ENCODE results near the gene CHMP6. TPM values are rescaled to one million over a fixed set of nuclear protein-coding genes. Genes with fewer than 3 reads are reported as not detected.

CHMP6 gene
- total RNA-seq, 1 experiment from 2014 or later = 17.4 TPM

DNA sequence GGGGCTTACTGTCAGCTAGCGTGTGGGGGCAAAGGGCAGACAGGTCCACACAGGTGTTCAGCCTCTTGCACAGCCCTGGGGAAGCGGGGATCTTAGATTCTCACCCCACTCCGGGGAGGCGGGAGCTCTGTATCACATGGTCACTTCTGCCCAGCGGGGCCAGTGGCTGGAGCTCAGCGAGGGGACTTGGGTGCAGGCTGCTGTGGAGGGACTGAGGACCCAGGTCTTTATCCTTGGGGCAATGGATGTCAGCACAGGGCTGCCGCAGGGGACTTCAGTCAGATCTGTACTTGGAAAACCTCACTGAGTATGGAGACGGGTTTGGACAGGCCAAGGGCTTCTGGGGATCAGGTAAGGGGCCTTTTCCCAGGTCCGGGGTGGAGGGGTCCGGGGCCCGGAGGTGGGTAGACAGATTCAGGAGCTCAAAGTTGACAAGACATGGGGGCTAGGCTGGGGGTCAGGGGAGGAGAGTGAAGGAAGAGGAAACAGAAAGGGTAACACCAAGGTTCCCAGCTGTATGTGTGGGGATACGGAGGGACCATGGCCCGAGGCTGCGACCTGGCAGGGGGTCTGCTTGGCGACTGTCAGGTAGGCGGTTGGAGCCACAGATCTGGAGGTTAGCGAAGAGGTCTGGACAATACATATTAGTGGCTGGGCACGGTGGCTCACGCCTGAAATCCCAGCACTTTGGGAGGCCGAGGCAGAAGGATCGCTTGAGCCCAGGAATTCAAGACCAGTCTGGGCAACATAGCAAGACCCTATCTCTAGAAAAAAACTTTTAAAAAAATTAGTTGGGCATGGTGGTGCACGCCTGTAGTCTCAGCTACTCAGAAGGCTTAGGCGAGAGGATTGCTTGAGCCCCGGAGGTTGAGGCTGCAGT lies 28.2 kb downstream of the CHMP6 start:
- Histone ChIP-seq H3K4me2 (no peak overlapping the region), H3K36me3 (ENCODE audit: low read depth) (no peaks in the 10 kb centered on the region), H3K27ac (no peak overlapping the region), H3F3A (ENCODE audit: insufficient read depth, low read depth) (no peaks in the 10 kb centered on the region), H3K9me3 (ENCODE audit: insufficient read depth, low read depth) (no peaks in the 10 kb centered on the region), H2AFZ (no peak overlapping the region), H3K9me2 (ENCODE audit: insufficient read depth) (no peaks in the 10 kb centered on the region), H3K4me1 (replicated peaks; ENCODE audit: insufficient read depth) (no peaks in the 10 kb centered on the region), H4K20me1 (ENCODE audit: insufficient read depth) (no peaks in the 10 kb centered on the region), H3K4me3 (no peak overlapping the region), H3K27me3 (ENCODE audit: insufficient read depth, low read depth) (no peaks in the 10 kb centered on the region), H3K79me2 (ENCODE audit: low read depth) (no peaks in the 10 kb centered on the region)
- no peak for DNase-seq
- ChIA-PET CTCF (interaction anchor here (0.6 kb wide), 1 partner anchor 78 kb away, joined by 10 read pairs; no protein-coding TSS in a partner anchor), POLR2A (ENCODE audit: unreplicated experiment) (no interaction called here)
- TF ChIP-seq EZH2 (IDR thresholded peaks at IDR 0.05; ENCODE audit: low read depth) = no peak
- TF ChIP-seq, protein P1, sequence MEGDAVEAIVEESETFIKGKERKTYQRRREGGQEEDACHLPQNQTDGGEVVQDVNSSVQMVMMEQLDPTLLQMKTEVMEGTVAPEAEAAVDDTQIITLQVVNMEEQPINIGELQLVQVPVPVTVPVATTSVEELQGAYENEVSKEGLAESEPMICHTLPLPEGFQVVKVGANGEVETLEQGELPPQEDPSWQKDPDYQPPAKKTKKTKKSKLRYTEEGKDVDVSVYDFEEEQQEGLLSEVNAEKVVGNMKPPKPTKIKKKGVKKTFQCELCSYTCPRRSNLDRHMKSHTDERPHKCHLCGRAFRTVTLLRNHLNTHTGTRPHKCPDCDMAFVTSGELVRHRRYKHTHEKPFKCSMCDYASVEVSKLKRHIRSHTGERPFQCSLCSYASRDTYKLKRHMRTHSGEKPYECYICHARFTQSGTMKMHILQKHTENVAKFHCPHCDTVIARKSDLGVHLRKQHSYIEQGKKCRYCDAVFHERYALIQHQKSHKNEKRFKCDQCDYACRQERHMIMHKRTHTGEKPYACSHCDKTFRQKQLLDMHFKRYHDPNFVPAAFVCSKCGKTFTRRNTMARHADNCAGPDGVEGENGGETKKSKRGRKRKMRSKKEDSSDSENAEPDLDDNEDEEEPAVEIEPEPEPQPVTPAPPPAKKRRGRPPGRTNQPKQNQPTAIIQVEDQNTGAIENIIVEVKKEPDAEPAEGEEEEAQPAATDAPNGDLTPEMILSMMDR (conservative IDR thresholded peaks at IDR 0.05) = no peak
- intact Hi-C loops (cut with micrococcal nuclease; ENCODE audit: unreplicated experiment) = no loop called here
- no TSS peak for BruUV-seq (replicated peaks)

DNA sequence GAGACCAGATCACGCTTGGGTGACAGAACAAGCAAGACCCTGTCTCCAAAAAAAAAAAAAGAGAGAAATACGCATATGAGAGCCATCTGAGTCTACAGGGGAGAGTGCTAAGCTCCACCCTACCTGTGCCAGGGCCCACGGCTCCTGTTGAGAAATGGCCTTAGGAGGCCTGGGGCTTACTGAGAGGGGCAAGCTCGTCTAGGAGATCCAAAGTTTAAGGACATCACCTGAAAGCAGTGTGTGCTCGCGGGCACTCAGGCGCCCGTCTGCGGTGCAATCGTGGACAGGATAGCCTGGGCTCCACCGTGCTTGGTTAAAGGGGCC lies 28.8 kb downstream of the CHMP6 start:
- DNase-seq = no peak
- Histone ChIP-seq H3K9me3 (ENCODE audit: insufficient read depth, low read depth) (no peaks in the 10 kb centered on the region), H3K4me1 (replicated peaks; ENCODE audit: insufficient read depth) (no peaks in the 10 kb centered on the region), H3K79me2 (ENCODE audit: low read depth) (no peaks in the 10 kb centered on the region), H4K20me1 (ENCODE audit: insufficient read depth) (no peaks in the 10 kb centered on the region), H3K27ac (no peak overlapping the region), H3K36me3 (ENCODE audit: low read depth) (no peaks in the 10 kb centered on the region), H3K9me2 (ENCODE audit: insufficient read depth) (no peaks in the 10 kb centered on the region), H3K4me2 (no peak overlapping the region), H3K4me3 (no peak overlapping the region), H2AFZ (no peak overlapping the region), H3K27me3 (ENCODE audit: insufficient read depth, low read depth) (no peaks in the 10 kb centered on the region), H3F3A (ENCODE audit: insufficient read depth, low read depth) (no peaks in the 10 kb centered on the region)
- BruUV-seq (replicated peaks) = no TSS peak
- ChIA-PET CTCF (no interaction called here), POLR2A (ENCODE audit: unreplicated experiment) (no interaction called here)
- no peak for TF ChIP-seq EZH2 (IDR thresholded peaks at IDR 0.05; ENCODE audit: low read depth)
- TF ChIP-seq, protein P1 (conservative IDR thresholded peaks at IDR 0.05) = no peak
- intact Hi-C loops (cut with micrococcal nuclease; ENCODE audit: unreplicated experiment) = no loop called here

DNA sequence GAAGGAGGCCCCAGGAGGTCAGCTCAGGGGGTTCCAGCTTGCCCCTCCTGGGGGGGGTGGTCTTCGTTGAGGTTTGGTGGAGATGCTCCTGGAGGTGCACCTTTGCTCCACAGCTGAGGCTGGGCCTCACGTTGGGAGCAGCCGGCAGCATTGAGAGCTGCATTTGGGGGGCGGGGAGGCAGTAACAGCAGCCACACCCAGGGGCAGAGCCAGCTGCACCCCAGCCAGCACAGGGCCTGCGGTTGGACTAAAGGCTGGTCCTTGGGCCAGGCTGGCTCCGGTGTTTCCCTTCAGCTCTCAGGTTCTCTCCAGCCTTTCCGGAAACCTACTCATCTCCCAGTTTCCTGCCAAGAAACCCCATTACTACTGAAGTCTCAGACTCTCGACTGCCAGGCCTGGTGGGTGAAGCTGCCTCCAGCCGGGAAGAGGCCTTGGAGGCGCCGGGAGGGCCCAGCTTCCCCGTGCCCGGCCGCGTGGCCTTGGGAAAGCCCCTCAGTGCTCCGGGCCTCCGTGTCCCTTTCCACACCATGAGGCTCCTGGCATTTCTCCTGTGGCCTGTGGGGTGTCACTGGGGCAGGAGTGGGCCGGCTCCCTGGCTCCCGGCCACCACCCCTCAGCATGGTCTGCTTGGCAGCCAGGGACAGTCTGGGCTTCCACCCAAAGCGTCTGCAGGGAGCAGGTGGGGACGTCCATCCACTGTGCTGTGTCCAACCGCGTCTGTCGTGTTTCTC lies 29.3 kb downstream of the CHMP6 start:
- Histone ChIP-seq H3F3A (ENCODE audit: insufficient read depth, low read depth) (no peaks in the 10 kb centered on the region), H3K9me2 (ENCODE audit: insufficient read depth) (no peaks in the 10 kb centered on the region), H3K4me3 (no peak overlapping the region), H3K4me2 (no peak overlapping the region), H3K27ac (no peak overlapping the region), H3K79me2 (ENCODE audit: low read depth) (no peaks in the 10 kb centered on the region), H3K27me3 (ENCODE audit: insufficient read depth, low read depth) (no peaks in the 10 kb centered on the region), H2AFZ (no peak overlapping the region), H3K36me3 (ENCODE audit: low read depth) (no peaks in the 10 kb centered on the region), H4K20me1 (ENCODE audit: insufficient read depth) (no peaks in the 10 kb centered on the region), H3K4me1 (replicated peaks; ENCODE audit: insufficient read depth) (no peaks in the 10 kb centered on the region), H3K9me3 (ENCODE audit: insufficient read depth, low read depth) (no peaks in the 10 kb centered on the region)
- TF ChIP-seq EZH2 (IDR thresholded peaks at IDR 0.05; ENCODE audit: low read depth) = no peak
- TF ChIP-seq, protein P1 (conservative IDR thresholded peaks at IDR 0.05) = no peak
- ChIA-PET CTCF (no interaction called here), POLR2A (ENCODE audit: unreplicated experiment) (no interaction called here)
- DNase-seq = no peak
- intact Hi-C loops (cut with micrococcal nuclease; ENCODE audit: unreplicated experiment) = no loop called here
- BruUV-seq (replicated peaks) = no TSS peak

Measured in PC-9 (cell line).